GM12878 (cell line): Measurements from ENCODE around the gene TANK. TPM values are rescaled to one million over a fixed set of nuclear protein-coding genes. Genes with fewer than 3 reads are reported as not detected.

Experiments used
- ATAC-seq: fragments of 200-7000 bp; cut with Tn5 transposase; 3 replicates; pipeline ENCODE4 v1.9.1; 2020; ENCODE audit warnings: mild to moderate bottlenecking, moderate library complexity
- BruUV-seq: library from RNA; stranded (reverse); fragments of 400-500 nt; replicated peaks from 2 replicates; lab custom pipeline; 2021; lab: Mats Ljungman, UMichigan
- CTCF ChIA-PET: fragments of 300-600 bp; sonication (Branson Sonifier 250); formaldehyde crosslinking; extraction: SDS; loops from one replicate; lab custom pipeline; 2021; ENCODE audit warnings: inconsistent platforms; lab: Yijun Ruan, JAX
- POLR2A ChIA-PET: fragments of 350-600 bp; formaldehyde crosslinking; extraction: SDS; loops from one replicate; lab custom pipeline; 2021; ENCODE audit warnings: inconsistent platforms; lab: Charles Lee
- RAD21 ChIA-PET: fragments of 300-600 bp; sonication (Branson Sonifier 250); formaldehyde crosslinking; loops from one replicate; lab custom pipeline; 2023; ENCODE audit warnings: antibody characterized with exemption; ENCODE audit not compliant: unreplicated experiment; lab: Charles Lee
- SMC1A ChIA-PET: fragments of 300-600 bp; sonication (Branson Sonifier 250); formaldehyde crosslinking; loops from one replicate; lab custom pipeline; 2023; ENCODE audit not compliant: unreplicated experiment, uncharacterized antibody; lab: Charles Lee
- DNase-seq: peaks from one replicate; pipeline ENCODE4 v3.0.0-alpha.2; 2011; ENCODE audit warnings: low read depth, low spot score
- FAIRE-seq: peaks from 3 replicates; lab custom pipeline; 2011; peaks lifted over from hg19 to GRCh38; lab: Jason Lieb, UNC
- H2AFZ ChIP-seq: 2 replicates; pipeline ENCODE4 v1.6.0; 2011; ENCODE audit warnings: low read depth, low read length, control low read depth; ENCODE audit not compliant: control insufficient read depth
- H3K27ac ChIP-seq: 2 replicates; pipeline ENCODE4 v1.5.1; 2011; ENCODE audit warnings: control low read depth; ENCODE audit not compliant: control insufficient read depth, insufficient read depth
- H3K27me3 ChIP-seq, 2 experiments: replicated peaks in 1 of 2; 2 replicates each; pipeline versions ENCODE4 v1.6.0 to v1.6.1; 2011; ENCODE audit warnings: low read length in 1 of 2; ENCODE audit not compliant: control insufficient read depth in 2 of 2, insufficient read depth in 2 of 2
- H3K36me3 ChIP-seq, 2 experiments: 2 replicates each; pipeline ENCODE4 v1.5.1; 2011; ENCODE audit warnings: low read length in 1 of 2; ENCODE audit not compliant: control insufficient read depth in 2 of 2, insufficient read depth in 2 of 2
- H3K4me1 ChIP-seq: 2 replicates; pipeline ENCODE4 v1.6.1; 2011; ENCODE audit warnings: mild to moderate bottlenecking, low read length, moderate library complexity, mixed read lengths; ENCODE audit not compliant: control insufficient read depth, insufficient read depth
- H3K4me2 ChIP-seq: 2 replicates; pipeline ENCODE4 v1.6.0; 2011; ENCODE audit warnings: control low read depth; ENCODE audit not compliant: control insufficient read depth, insufficient read depth
- H3K4me3 ChIP-seq: fragments of 200-600 bp; sonication (generic); 2 replicates; pipeline ENCODE4 v1.5.1; 2016
- H3K79me2 ChIP-seq: 2 replicates; pipeline ENCODE4 v1.6.0; 2011; ENCODE audit warnings: low read length; ENCODE audit not compliant: control insufficient read depth, insufficient read depth
- H3K9ac ChIP-seq: 2 replicates; pipeline ENCODE4 v1.8.0; 2011; ENCODE audit warnings: low read length, control low read depth, mixed read lengths; ENCODE audit not compliant: control insufficient read depth, insufficient read depth
- H3K9me3 ChIP-seq: replicated peaks from 3 replicates; pipeline ENCODE4 v1.5.1; 2011; ENCODE audit warnings: mild to moderate bottlenecking, low read length; ENCODE audit not compliant: control insufficient read depth, insufficient read depth
- H4K20me1 ChIP-seq: 2 replicates; pipeline ENCODE4 v1.6.0; 2011; ENCODE audit not compliant: control insufficient read depth, insufficient read depth
- ETV6 ChIP-seq, 2 experiments: fragments of 450-650 bp in 1 of 2; IDR thresholded peaks in 1 of 2; conservative IDR thresholded peaks in 1 of 2; 2 replicates each; pipeline ENCODE4 v1.6.1; 2014; ENCODE audit warnings: antibody characterized with exemption in 1 of 2, borderline replicate concordance in 1 of 2, low read depth in 1 of 2, mild to moderate bottlenecking in 1 of 2, moderate library complexity in 1 of 2
- IKZF1 ChIP-seq: fragments of 450-650 bp; conservative IDR thresholded peaks from 2 replicates; pipeline ENCODE4 v1.6.1; 2017; ENCODE audit warnings: antibody characterized with exemption, mild to moderate bottlenecking
- IKZF2 ChIP-seq, 2 experiments: fragments of 450-650 bp; IDR thresholded peaks; 2 replicates each; pipeline ENCODE4 v1.6.1; 2017; ENCODE audit warnings: mild to moderate bottlenecking in 2 of 2, moderate library complexity in 2 of 2
- KDM1A ChIP-seq: fragments of 200-600 bp; sonication (generic); IDR thresholded peaks from 2 replicates; pipeline ENCODE4 v1.6.1; 2016; ENCODE audit warnings: borderline replicate concordance
- SMAD5 ChIP-seq: IDR thresholded peaks from 2 replicates; pipeline ENCODE4 v1.6.1; 2016; ENCODE audit warnings: antibody characterized with exemption, low read depth
- TARDBP ChIP-seq: IDR thresholded peaks from 2 replicates; pipeline ENCODE4 v1.6.1; 2016; ENCODE audit warnings: borderline replicate concordance
- WGBS: methylation state at CpG from one replicate; pipeline ENCODE4 v1.1.6; 2016; ENCODE audit warnings: low lambda C conversion rate; ENCODE audit not compliant: insufficient replicate concordance, insufficient coverage; ENCODE audit errors: missing lambda C conversion rate; 5-methylcytosine and 5-hydroxymethylcytosine counted together
- in situ Hi-C: fragments of 300-500 bp; cut with MboI; formaldehyde crosslinking; loops from 9 replicates; pipeline ENCODE4 v1.14.3; 2018; ENCODE audit warnings: mixed read lengths
- intact Hi-C: fragments of 100-400 bp; cut with micrococcal nuclease; formaldehyde crosslinking; loops from one replicate; pipeline ENCODE4 v1.14.2; 2022; ENCODE audit not compliant: unreplicated experiment
- polyA plus RNA-seq, 11 experiments: library from polyadenylated mRNA; depleted of rRNA in 4 of 11; unstranded in 6 of 11; stranded (reverse) in 5 of 11; fragments of >200 nt; fragmentation: Nextera tagmentation in 4 of 11; fragmentation: Illumina TruSeq in 1 of 11; extraction: Ambion mirVana in 4 of 11; extraction: Trizol in 1 of 11; gene quantifications; 1 replicate in 1 of 11; 2 replicates in 10 of 11; pipeline versions ENCODE4 v1.2.1 to v1.2.3, GENCODE V29; 2011 to 2016; ENCODE audit warnings: inconsistent platforms in 2 of 11, missing spikeins in 2 of 11, low read depth in 1 of 11
- total RNA-seq, 4 experiments: library from RNA; depleted of rRNA in 3 of 4; stranded (reverse); fragments of >200 nt in 3 of 4; fragmentation: Illumina TruSeq in 1 of 4; extraction: Trizol in 1 of 4; gene quantifications; 2 replicates each; pipeline versions ENCODE4 v1.2.1 to v1.2.3, GENCODE V29; 2013 to 2021

TANK gene
- total and polyA plus RNA-seq, 10 of the 15 experiments (the other 5 are each of a cell fraction or from before 2014, with no cell fraction given), result 48.6 to 127 (median 103) TPM

GRCh38 chr2:161164161-161164560, 3.9 kb downstream of the TANK start:
- POLR2A ChIA-PET, result interaction anchor here (0.6 to 1.6 kb wide), 7 partner anchors 12 to 233 kb away, joined by 3 to 5 read pairs (median 4); no protein-coding TSS in a partner anchor
- in situ Hi-C loops, result no loop called here
- DNase-seq (no peak), FAIRE-seq (no peak), ATAC-seq (no peak)
- Histone ChIP-seq H3K9ac (no peak overlapping the region; the same call in 1 of the 2 replicates), H3K4me2 (peak overlapping the region; percentile 86), H4K20me1 (no peaks in the 10 kb centered on the region), H3K4me3 (peak overlapping the region; percentile 57; the same call in 1 of the 2 replicates), H3K27ac (peak overlapping the region; percentile 89), H3K4me1 (peaks cover 45% of the 10 kb centered on the region), H3K27me3 (no peaks in the 10 kb centered on the region), H2AFZ (no peak overlapping the region), H3K79me2 (peaks cover 88% of the 10 kb centered on the region), H3K9me3 (peaks cover 5% of the 10 kb centered on the region; the same call in 2 of the 3 replicates), H3K36me3 (peaks cover 0 to 12% of the 10 kb centered on the region in 2 experiments; a peak in 2 of 4 replicates)
- RAD21 ChIA-PET, result interaction anchor here (1.1 to 2.5 kb wide), 5 partner anchors 26 to 86 kb away, joined by 3 to 8 read pairs (median 5); no protein-coding TSS in a partner anchor
- 68% methylated on average over 6 of the region's 6 CpGs for WGBS
- CTCF ChIA-PET, result interaction anchor here (0.6 to 1.6 kb wide), 6 partner anchors 12 to 100 kb away, joined by 3 to 4 read pairs (median 3); no protein-coding TSS in a partner anchor
- no TSS peak for BruUV-seq
- SMC1A ChIA-PET, result interaction anchor here (1.0 to 3.3 kb wide), 12 partner anchors 7 to 101 kb away, joined by 3 to 23 read pairs (median 6); no protein-coding TSS in a partner anchor
- intact Hi-C loops, result loop anchor here (10.0 kb wide), 4 partner anchors 221 to 1269 kb away; partner anchors contain the start of gene IFIH1
- TF ChIP-seq ETV6 (conservative IDR thresholded peaks at IDR 0.05 in 1 of 2, IDR thresholded peaks at IDR 0.05 in 1 of 2; ENCODE audit: borderline replicate concordance in 1 of 2, low read depth in 1 of 2) (0 out of 4 replicates have a peak, but pooled peaks of 1 of the 2 experiments have one; percentile 52), IKZF2 (IDR thresholded peaks at IDR 0.05) (0 out of 4 replicates have a peak, but pooled peaks of 1 of the 2 experiments have one; percentile 9), IKZF1 (no peak), SMAD5 (no peak), KDM1A (no peak), TARDBP (no peak)
